ENCODE measurements around the gene ENKUR.

The ENKUR gene

DNA sequence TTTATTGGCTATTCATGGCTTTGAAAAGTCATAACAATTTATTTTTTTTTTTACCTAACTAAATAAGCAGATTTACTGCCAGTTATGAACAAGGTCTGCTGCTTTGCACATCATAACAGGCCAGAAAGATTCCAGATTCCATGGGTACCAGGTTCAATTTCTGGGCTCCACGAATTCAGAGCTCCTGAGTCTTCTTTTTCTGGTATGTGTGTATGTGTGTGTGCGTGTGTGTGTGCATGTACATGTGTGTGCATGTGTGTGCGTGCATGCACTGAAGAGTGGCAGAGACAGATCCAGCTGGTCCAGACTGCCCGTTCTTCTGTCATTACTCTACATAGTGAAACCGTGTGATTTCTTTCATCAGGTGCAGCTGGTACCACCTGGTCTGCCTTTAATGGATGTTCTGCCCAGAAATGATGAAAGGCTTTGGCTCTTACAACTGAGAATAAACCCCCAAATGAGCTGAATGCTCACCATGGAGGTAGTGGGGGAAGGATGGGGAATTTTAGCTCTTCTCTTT is 48.9 kb downstream of the ENKUR start:
- Histone ChIP-seq H3K4me3 (ENCODE audit: low read length) (no peak overlapping the region), H3K79me2 (ENCODE audit: low read length) (no peaks in the 10 kb centered on the region), H3K36me3 (replicated peaks; ENCODE audit: low read depth, low read length) (no peaks in the 10 kb centered on the region), H3K4me1 (ENCODE audit: low read length) (no peaks in the 10 kb centered on the region), H4K20me1 (ENCODE audit: insufficient read depth, low read length) (no peaks in the 10 kb centered on the region), H3K9me3 (ENCODE audit: insufficient read depth, low read length) (no peaks in the 10 kb centered on the region), H3K27ac (ENCODE audit: low read length) (no peak overlapping the region), H3K27me3 (ENCODE audit: low read depth, low read length) (no peaks in the 10 kb centered on the region; the same call in 1 of the 2 replicates), H3K4me2 (ENCODE audit: low read length) (no peak overlapping the region), H2AFZ (ENCODE audit: low read depth, low read length) (no peak overlapping the region), H3K9ac (ENCODE audit: low read length) (no peak overlapping the region)
- TF ChIP-seq, protein P1, sequence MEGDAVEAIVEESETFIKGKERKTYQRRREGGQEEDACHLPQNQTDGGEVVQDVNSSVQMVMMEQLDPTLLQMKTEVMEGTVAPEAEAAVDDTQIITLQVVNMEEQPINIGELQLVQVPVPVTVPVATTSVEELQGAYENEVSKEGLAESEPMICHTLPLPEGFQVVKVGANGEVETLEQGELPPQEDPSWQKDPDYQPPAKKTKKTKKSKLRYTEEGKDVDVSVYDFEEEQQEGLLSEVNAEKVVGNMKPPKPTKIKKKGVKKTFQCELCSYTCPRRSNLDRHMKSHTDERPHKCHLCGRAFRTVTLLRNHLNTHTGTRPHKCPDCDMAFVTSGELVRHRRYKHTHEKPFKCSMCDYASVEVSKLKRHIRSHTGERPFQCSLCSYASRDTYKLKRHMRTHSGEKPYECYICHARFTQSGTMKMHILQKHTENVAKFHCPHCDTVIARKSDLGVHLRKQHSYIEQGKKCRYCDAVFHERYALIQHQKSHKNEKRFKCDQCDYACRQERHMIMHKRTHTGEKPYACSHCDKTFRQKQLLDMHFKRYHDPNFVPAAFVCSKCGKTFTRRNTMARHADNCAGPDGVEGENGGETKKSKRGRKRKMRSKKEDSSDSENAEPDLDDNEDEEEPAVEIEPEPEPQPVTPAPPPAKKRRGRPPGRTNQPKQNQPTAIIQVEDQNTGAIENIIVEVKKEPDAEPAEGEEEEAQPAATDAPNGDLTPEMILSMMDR (IDR thresholded peaks at IDR 0.05; ENCODE audit: low read depth, low read length), result no peak
- no peak for TF ChIP-seq EZH2phosphoT487 (IDR thresholded peaks at IDR 0.05; ENCODE audit: low read depth)

DNA sequence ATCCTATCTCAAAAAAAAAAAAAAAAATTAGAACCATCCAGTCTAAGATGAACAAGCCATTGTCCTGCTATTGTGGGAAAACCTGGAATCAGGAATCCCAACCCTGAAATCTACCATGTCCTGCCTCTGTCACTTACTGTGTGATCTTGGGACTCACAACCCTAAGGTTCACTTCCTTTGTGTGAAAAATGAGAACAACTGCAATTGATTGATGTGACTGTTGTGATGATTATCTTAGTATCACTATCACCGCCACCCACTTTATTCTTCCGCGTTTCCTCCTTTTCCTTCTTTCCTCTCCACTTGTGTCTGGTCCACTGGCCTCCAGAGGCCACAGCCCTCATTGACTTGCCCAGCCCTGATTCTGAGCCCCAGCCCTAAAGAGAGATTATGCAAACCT is 50.9 kb downstream of the ENKUR start:
- Histone ChIP-seq H3K27ac (ENCODE audit: low read length) (no peak overlapping the region), H3K9me3 (ENCODE audit: insufficient read depth, low read length) (no peaks in the 10 kb centered on the region), H3K36me3 (replicated peaks; ENCODE audit: low read depth, low read length) (no peaks in the 10 kb centered on the region), H2AFZ (ENCODE audit: low read depth, low read length) (no peak overlapping the region), H3K79me2 (ENCODE audit: low read length) (no peaks in the 10 kb centered on the region), H3K4me1 (ENCODE audit: low read length) (no peaks in the 10 kb centered on the region), H3K4me3 (ENCODE audit: low read length) (no peak overlapping the region), H3K4me2 (ENCODE audit: low read length) (no peak overlapping the region), H3K27me3 (ENCODE audit: low read depth, low read length) (no peaks in the 10 kb centered on the region; the same call in 1 of the 2 replicates), H3K9ac (ENCODE audit: low read length) (no peak overlapping the region), H4K20me1 (ENCODE audit: insufficient read depth, low read length) (no peaks in the 10 kb centered on the region)
- TF ChIP-seq, protein P1 (IDR thresholded peaks at IDR 0.05; ENCODE audit: low read depth, low read length), result no peak
- TF ChIP-seq EZH2phosphoT487 (IDR thresholded peaks at IDR 0.05; ENCODE audit: low read depth), result no peak

DNA sequence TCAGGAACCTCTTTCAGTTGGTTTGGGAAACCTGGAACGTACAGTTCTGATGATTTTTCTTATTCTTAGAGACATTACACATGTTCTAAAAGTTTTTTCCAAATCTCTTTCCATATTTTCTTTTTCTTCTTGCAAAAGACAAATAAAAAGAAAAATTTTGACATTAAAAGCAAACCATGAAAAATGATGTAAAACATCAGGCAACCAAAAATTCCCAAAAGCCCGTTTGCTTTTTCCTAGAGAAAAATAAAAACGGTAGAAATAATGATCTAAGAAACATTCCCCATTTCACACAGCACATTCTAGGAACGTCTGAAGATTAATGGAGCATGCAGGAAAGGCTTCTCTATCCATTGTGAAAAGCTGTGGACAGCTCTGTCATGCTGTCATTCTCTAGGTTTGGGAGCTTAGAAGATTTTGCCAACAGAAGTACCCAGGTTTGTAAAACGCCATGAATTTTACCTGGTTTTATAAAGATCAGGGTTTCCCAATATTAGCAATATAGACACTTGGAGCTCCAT is 52.4 kb downstream of the ENKUR start:
- Histone ChIP-seq H3K4me1 (ENCODE audit: low read length) (no peaks in the 10 kb centered on the region), H3K27ac (ENCODE audit: low read length) (no peak overlapping the region), H3K4me3 (ENCODE audit: low read length) (no peak overlapping the region), H2AFZ (ENCODE audit: low read depth, low read length) (no peak overlapping the region), H4K20me1 (ENCODE audit: insufficient read depth, low read length) (no peaks in the 10 kb centered on the region), H3K9me3 (ENCODE audit: insufficient read depth, low read length) (no peaks in the 10 kb centered on the region), H3K27me3 (ENCODE audit: low read depth, low read length) (no peaks in the 10 kb centered on the region; the same call in 1 of the 2 replicates), H3K36me3 (replicated peaks; ENCODE audit: low read depth, low read length) (no peaks in the 10 kb centered on the region), H3K4me2 (ENCODE audit: low read length) (no peak overlapping the region), H3K9ac (ENCODE audit: low read length) (no peak overlapping the region), H3K79me2 (ENCODE audit: low read length) (no peaks in the 10 kb centered on the region)
- TF ChIP-seq, protein P1 (IDR thresholded peaks at IDR 0.05; ENCODE audit: low read depth, low read length), result no peak
- TF ChIP-seq EZH2phosphoT487 (IDR thresholded peaks at IDR 0.05; ENCODE audit: low read depth), result no peak

DNA sequence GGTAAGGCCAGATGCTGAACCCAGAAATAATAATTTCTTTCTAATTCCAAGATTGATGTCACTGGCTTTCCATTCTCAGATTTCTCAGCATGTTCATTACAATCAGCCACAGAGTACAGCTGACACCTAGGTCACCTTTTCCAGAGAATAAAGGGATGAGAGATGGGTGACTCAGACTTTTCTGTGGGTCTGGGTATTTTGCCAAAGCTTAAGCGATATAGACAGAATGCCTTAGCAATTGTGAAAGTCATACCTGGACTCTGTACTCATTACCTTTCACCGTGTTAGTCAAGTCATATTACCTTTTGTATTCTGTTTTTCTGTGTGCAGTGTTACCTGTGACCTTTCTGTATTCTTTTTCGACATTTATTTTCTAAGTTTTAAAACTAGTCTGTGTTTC is 53.0 kb downstream of the ENKUR start:
- Histone ChIP-seq H3K4me1 (ENCODE audit: low read length) (no peaks in the 10 kb centered on the region), H3K36me3 (replicated peaks; ENCODE audit: low read depth, low read length) (no peaks in the 10 kb centered on the region), H3K4me3 (ENCODE audit: low read length) (no peak overlapping the region), H3K9me3 (ENCODE audit: insufficient read depth, low read length) (no peaks in the 10 kb centered on the region), H2AFZ (ENCODE audit: low read depth, low read length) (no peak overlapping the region), H3K4me2 (ENCODE audit: low read length) (no peak overlapping the region), H3K27me3 (ENCODE audit: low read depth, low read length) (no peaks in the 10 kb centered on the region; the same call in 1 of the 2 replicates), H3K9ac (ENCODE audit: low read length) (no peak overlapping the region), H3K27ac (ENCODE audit: low read length) (no peak overlapping the region), H4K20me1 (ENCODE audit: insufficient read depth, low read length) (no peaks in the 10 kb centered on the region), H3K79me2 (ENCODE audit: low read length) (no peaks in the 10 kb centered on the region)
- TF ChIP-seq EZH2phosphoT487 (IDR thresholded peaks at IDR 0.05; ENCODE audit: low read depth), result no peak
- TF ChIP-seq, protein P1 (IDR thresholded peaks at IDR 0.05; ENCODE audit: low read depth, low read length), result no peak
